Neural cell (in vitro differentiated cells): ENCODE measurements around the gene MORF4L2. TPM values are rescaled to one million over a fixed set of nuclear protein-coding genes. Genes with fewer than 3 reads are reported as not detected.

Source experiments
- H2AFZ ChIP-seq: fragments of 200-600, 300-800 bp; sonication (generic), shearing (Covaris generic); 2 replicates; pipeline ENCODE4 v1.6.0; 2014; ENCODE audit warnings: low read depth, mild to moderate bottlenecking, antibody characterized with exemption, low read length, moderate library complexity
- H3F3A ChIP-seq: fragments of 200-600 bp; shearing (Covaris generic); 2 replicates; pipeline ENCODE4 v1.6.1; 2016; ENCODE audit warnings: mild to moderate bottlenecking, moderate library complexity, mixed read lengths, antibody characterized with exemption, low read length; ENCODE audit not compliant: insufficient read depth, poor library complexity, severe bottlenecking
- H3K27ac ChIP-seq: fragments of 200-600, 300-800 bp; sonication (generic), shearing (Covaris generic); 2 replicates; pipeline ENCODE4 v1.5.1; 2014; ENCODE audit warnings: mild to moderate bottlenecking, low read length, moderate library complexity
- H3K27me3 ChIP-seq: fragments of 300-800, 200-600 bp; sonication (generic), shearing (Covaris generic); 2 replicates; pipeline ENCODE4 v1.6.0; 2014; ENCODE audit warnings: mild to moderate bottlenecking, low read depth, low read length, moderate library complexity; ENCODE audit not compliant: insufficient read depth
- H3K36me3 ChIP-seq: fragments of 300-800, 200-600 bp; sonication (generic), shearing (Covaris generic); 2 replicates; pipeline ENCODE4 v1.5.1; 2014; ENCODE audit warnings: mild to moderate bottlenecking, antibody characterized with exemption, low read length, moderate library complexity; ENCODE audit not compliant: insufficient read depth
- H3K4me2 ChIP-seq: fragments of 300-800, 200-600 bp; sonication (generic), shearing (Covaris generic); 2 replicates; pipeline ENCODE4 v1.6.0; 2014; ENCODE audit warnings: mild to moderate bottlenecking, low read length
- H3K4me3 ChIP-seq: fragments of 300-800, 200-600 bp; sonication (generic), shearing (Covaris generic); 2 replicates; pipeline ENCODE4 v1.5.1; 2014; ENCODE audit warnings: mild to moderate bottlenecking, low read length, moderate library complexity
- H3K79me2 ChIP-seq: fragments of 200-600 bp; shearing (Covaris generic); replicated peaks from 2 replicates; pipeline ENCODE4 v1.6.0; 2014; ENCODE audit warnings: mild to moderate bottlenecking, low read length, moderate library complexity; ENCODE audit not compliant: insufficient read depth
- H3K9ac ChIP-seq: fragments of 300-800, 200-600 bp; sonication (generic), shearing (Covaris generic); 2 replicates; pipeline ENCODE4 v1.6.1; 2016; ENCODE audit warnings: mild to moderate bottlenecking, low read length, mixed read lengths
- H3K9me2 ChIP-seq: fragments of 200-600 bp; shearing (Covaris generic); 2 replicates; pipeline ENCODE4 v1.6.1; 2016; ENCODE audit warnings: mild to moderate bottlenecking, low read length, mixed read lengths; ENCODE audit not compliant: insufficient read depth
- H3K9me3 ChIP-seq: fragments of 200-600, 300-800 bp; sonication (generic), shearing (Covaris generic); 2 replicates; pipeline ENCODE4 v1.6.1; 2016; ENCODE audit warnings: mild to moderate bottlenecking, mixed run types, low read length, moderate library complexity, mixed read lengths
- H4K20me1 ChIP-seq: fragments of 200-600 bp; shearing (Covaris generic); 2 replicates; pipeline ENCODE4 v1.6.1; 2016; ENCODE audit warnings: mild to moderate bottlenecking, mixed run types; ENCODE audit not compliant: insufficient read depth
- CTCF ChIP-seq: fragments of 450-650 bp; IDR thresholded peaks from 2 replicates; pipeline ENCODE4 v1.5.1; 2014; ENCODE audit warnings: antibody characterized with exemption, mild to moderate bottlenecking, moderate library complexity; ENCODE audit not compliant: poor library complexity, severe bottlenecking
- EP300 ChIP-seq: fragments of 450-650 bp; conservative IDR thresholded peaks from 2 replicates; pipeline ENCODE4 v1.6.1; 2014; ENCODE audit warnings: antibody characterized with exemption, mild to moderate bottlenecking, moderate library complexity; ENCODE audit not compliant: poor library complexity, severe bottlenecking
- EZH2 ChIP-seq: fragments of 200-600, 300-800 bp; shearing (Covaris generic), sonication (generic); IDR thresholded peaks from 2 replicates; pipeline ENCODE4 v1.6.1; 2014; ENCODE audit warnings: antibody characterized with exemption, low read length, borderline replicate concordance, mild to moderate bottlenecking; ENCODE audit not compliant: insufficient read depth, poor library complexity, severe bottlenecking
- MXI1 ChIP-seq: fragments of 450-650 bp; conservative IDR thresholded peaks from 2 replicates; pipeline ENCODE4 v1.6.1; 2014; ENCODE audit warnings: antibody characterized with exemption, mild to moderate bottlenecking; ENCODE audit not compliant: poor library complexity, severe bottlenecking
- POLR2AphosphoS5 ChIP-seq: IDR thresholded peaks from 2 replicates; pipeline ENCODE4 v1.6.1; 2012
- RAD21 ChIP-seq: fragments of 450-650 bp; conservative IDR thresholded peaks from 2 replicates; pipeline ENCODE4 v1.6.1; 2014; ENCODE audit warnings: antibody characterized with exemption, mild to moderate bottlenecking, moderate library complexity
- REST ChIP-seq: IDR thresholded peaks from 2 replicates; pipeline ENCODE4 v1.6.1; 2012; ENCODE audit warnings: borderline replicate concordance
- SMC3 ChIP-seq: fragments of 450-650 bp; conservative IDR thresholded peaks from 2 replicates; pipeline ENCODE4 v1.6.1; 2014; ENCODE audit warnings: antibody characterized with exemption, mild to moderate bottlenecking, moderate library complexity; ENCODE audit not compliant: poor library complexity
- TAF1 ChIP-seq: IDR thresholded peaks from 2 replicates; pipeline ENCODE4 v1.6.1; 2012; ENCODE audit warnings: low read depth
- polyA plus RNA-seq: library from polyadenylated mRNA; depleted of rRNA; stranded (reverse); fragments of >200 nt; gene quantifications from 2 replicates; pipeline ENCODE4 v1.2.3, GENCODE V29; 2014

The MORF4L2 gene
- polyA plus RNA-seq, 1 donor from 2014 or later: 1,340 TPM

DNA sequence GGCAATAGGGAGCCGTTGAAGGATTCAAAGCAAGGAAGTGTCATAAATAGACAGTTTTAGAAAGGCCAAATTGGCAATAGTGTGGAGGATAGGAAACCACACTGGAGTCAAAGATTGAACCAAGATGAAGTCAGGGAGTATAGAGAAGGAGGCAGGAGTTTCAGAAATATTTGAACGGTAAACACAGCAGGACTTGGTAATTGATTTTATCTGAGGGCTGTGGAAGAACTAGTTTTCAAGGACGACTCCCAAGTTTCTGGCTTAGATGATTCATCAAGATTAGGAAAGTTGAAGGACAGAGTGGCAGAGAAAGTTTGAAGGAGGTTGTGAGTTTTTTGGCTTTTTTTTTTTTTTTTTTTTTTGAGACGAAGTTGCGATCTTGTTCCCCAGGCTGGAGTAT is 12.7 kb upstream of the MORF4L2 start:
- no peaks in the 10 kb centered on the region for H3K36me3 ChIP-seq
- no peak overlapping the region for H3K9ac ChIP-seq
- H3K4me2 ChIP-seq: no peak overlapping the region
- no peaks in the 10 kb centered on the region for H3K9me3 ChIP-seq
- no peaks in the 10 kb centered on the region for H3K27me3 ChIP-seq
- H2AFZ ChIP-seq: no peak overlapping the region
- no peaks in the 10 kb centered on the region for H3F3A ChIP-seq
- H3K79me2 ChIP-seq: no peaks in the 10 kb centered on the region
- H3K4me3 ChIP-seq: no peak overlapping the region
- no peak for TF ChIP-seq MXI1
- no peak for TF ChIP-seq EP300
- no peak for TF ChIP-seq POLR2AphosphoS5
- TF ChIP-seq EZH2: no peak
- no peak for TF ChIP-seq REST
- TF ChIP-seq TAF1: no peak
- TF ChIP-seq RAD21: no peak
- no peak for TF ChIP-seq CTCF
- no peak for TF ChIP-seq SMC3
- no peaks in the 10 kb centered on the region for H3K9me2 ChIP-seq
- H3K27ac ChIP-seq: no peak overlapping the region
- no peaks in the 10 kb centered on the region for H4K20me1 ChIP-seq

DNA sequence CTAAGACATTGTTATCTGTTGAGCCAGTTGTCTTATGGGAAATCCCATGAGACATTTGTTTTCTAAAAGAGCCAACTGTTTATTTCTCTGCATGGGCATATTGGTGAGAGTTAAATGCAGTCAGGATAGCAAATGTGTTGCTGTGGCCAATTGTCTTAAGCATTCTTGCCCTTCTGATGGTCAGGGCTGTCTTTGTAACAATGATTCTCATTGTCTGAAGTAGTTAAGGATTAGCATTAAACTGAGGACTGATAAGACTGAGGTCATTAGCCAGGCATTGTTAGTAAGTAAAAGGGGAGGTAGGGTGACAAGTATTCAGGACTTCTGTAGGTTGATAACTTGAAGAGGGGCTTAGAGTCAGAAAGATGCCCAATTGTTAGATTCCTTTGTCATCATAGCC is 11.2 kb upstream of the MORF4L2 start:
- Histone ChIP-seq H4K20me1 (no peaks in the 10 kb centered on the region), H3K27me3 (no peaks in the 10 kb centered on the region), H3K9me3 (no peaks in the 10 kb centered on the region), H3K4me3 (no peak overlapping the region), H3K4me2 (no peak overlapping the region), H3K36me3 (no peaks in the 10 kb centered on the region), H3K9ac (no peak overlapping the region), H2AFZ (no peak overlapping the region), H3K9me2 (no peaks in the 10 kb centered on the region), H3K79me2 (no peaks in the 10 kb centered on the region), H3F3A (no peaks in the 10 kb centered on the region), H3K27ac (no peak overlapping the region)
- TF ChIP-seq RAD21 (no peak), TAF1 (no peak), SMC3 (no peak), MXI1 (no peak), EZH2 (no peak), CTCF (no peak), REST (no peak), POLR2AphosphoS5 (no peak), EP300 (no peak)
